GM12878 (cell line): ENCODE measurements around the gene KIDINS220. TPM values are rescaled to one million over a fixed set of nuclear protein-coding genes. Genes with fewer than 3 reads are reported as not detected.

ENCODE experiments used
- ATAC-seq: fragments of 200-7000 bp; cut with Tn5 transposase; 3 replicates; pipeline ENCODE4 v1.9.1; 2020; ENCODE audit warnings: mild to moderate bottlenecking, moderate library complexity
- BruUV-seq: library from RNA; stranded (reverse); fragments of 400-500 nt; replicated peaks from 2 replicates; lab custom pipeline; 2021; lab: Mats Ljungman, UMichigan
- CTCF ChIA-PET: fragments of 300-600 bp; sonication (Branson Sonifier 250); formaldehyde crosslinking; extraction: SDS; loops from one replicate; lab custom pipeline; 2021; ENCODE audit warnings: inconsistent platforms; lab: Yijun Ruan, JAX
- POLR2A ChIA-PET: fragments of 350-600 bp; formaldehyde crosslinking; extraction: SDS; loops from one replicate; lab custom pipeline; 2021; ENCODE audit warnings: inconsistent platforms; lab: Charles Lee
- RAD21 ChIA-PET: fragments of 300-600 bp; sonication (Branson Sonifier 250); formaldehyde crosslinking; loops from one replicate; lab custom pipeline; 2023; ENCODE audit warnings: antibody characterized with exemption; ENCODE audit not compliant: unreplicated experiment; lab: Charles Lee
- SMC1A ChIA-PET: fragments of 300-600 bp; sonication (Branson Sonifier 250); formaldehyde crosslinking; loops from one replicate; lab custom pipeline; 2023; ENCODE audit not compliant: unreplicated experiment, uncharacterized antibody; lab: Charles Lee
- DNase-seq: peaks from one replicate; pipeline ENCODE4 v3.0.0-alpha.2; 2011; ENCODE audit warnings: low read depth, low spot score
- FAIRE-seq: peaks from 3 replicates; lab custom pipeline; 2011; peaks lifted over from hg19 to GRCh38; lab: Jason Lieb, UNC
- H2AFZ ChIP-seq: 2 replicates; pipeline ENCODE4 v1.6.0; 2011; ENCODE audit warnings: low read depth, low read length, control low read depth; ENCODE audit not compliant: control insufficient read depth
- H3K27ac ChIP-seq: 2 replicates; pipeline ENCODE4 v1.5.1; 2011; ENCODE audit warnings: control low read depth; ENCODE audit not compliant: control insufficient read depth, insufficient read depth
- H3K27me3 ChIP-seq, 2 experiments: replicated peaks in 1 of 2; 2 replicates each; pipeline versions ENCODE4 v1.6.0 to v1.6.1; 2011; ENCODE audit warnings: low read length in 1 of 2; ENCODE audit not compliant: control insufficient read depth in 2 of 2, insufficient read depth in 2 of 2
- H3K36me3 ChIP-seq, 2 experiments: 2 replicates each; pipeline ENCODE4 v1.5.1; 2011; ENCODE audit warnings: low read length in 1 of 2; ENCODE audit not compliant: control insufficient read depth in 2 of 2, insufficient read depth in 2 of 2
- H3K4me1 ChIP-seq: 2 replicates; pipeline ENCODE4 v1.6.1; 2011; ENCODE audit warnings: mild to moderate bottlenecking, low read length, moderate library complexity, mixed read lengths; ENCODE audit not compliant: control insufficient read depth, insufficient read depth
- H3K4me2 ChIP-seq: 2 replicates; pipeline ENCODE4 v1.6.0; 2011; ENCODE audit warnings: control low read depth; ENCODE audit not compliant: control insufficient read depth, insufficient read depth
- H3K4me3 ChIP-seq: fragments of 200-600 bp; sonication (generic); 2 replicates; pipeline ENCODE4 v1.5.1; 2016
- H3K79me2 ChIP-seq: 2 replicates; pipeline ENCODE4 v1.6.0; 2011; ENCODE audit warnings: low read length; ENCODE audit not compliant: control insufficient read depth, insufficient read depth
- H3K9ac ChIP-seq: 2 replicates; pipeline ENCODE4 v1.8.0; 2011; ENCODE audit warnings: low read length, control low read depth, mixed read lengths; ENCODE audit not compliant: control insufficient read depth, insufficient read depth
- H3K9me3 ChIP-seq: replicated peaks from 3 replicates; pipeline ENCODE4 v1.5.1; 2011; ENCODE audit warnings: mild to moderate bottlenecking, low read length; ENCODE audit not compliant: control insufficient read depth, insufficient read depth
- H4K20me1 ChIP-seq: 2 replicates; pipeline ENCODE4 v1.6.0; 2011; ENCODE audit not compliant: control insufficient read depth, insufficient read depth
- CTCF ChIP-seq, 3 experiments: IDR thresholded peaks in 2 of 3; conservative IDR thresholded peaks in 1 of 3; 2 replicates each; pipeline ENCODE4 v1.5.1; 2011; ENCODE audit warnings: low read depth in 3 of 3, low read length in 3 of 3, mild to moderate bottlenecking in 3 of 3, control low read depth in 2 of 3, moderate library complexity in 2 of 3, inconsistent platforms in 1 of 3, mixed read lengths in 1 of 3; ENCODE audit not compliant: control insufficient read depth in 2 of 3, insufficient read depth in 1 of 3; ENCODE audit errors: extremely low read depth in 1 of 3
- E2F4 ChIP-seq: IDR thresholded peaks from 2 replicates; pipeline ENCODE4 v1.6.1; 2012; ENCODE audit warnings: low read depth, low read length, improper control_type of control experiment
- WGBS: methylation state at CpG from one replicate; pipeline ENCODE4 v1.1.6; 2016; ENCODE audit warnings: low lambda C conversion rate; ENCODE audit not compliant: insufficient replicate concordance, insufficient coverage; ENCODE audit errors: missing lambda C conversion rate; 5-methylcytosine and 5-hydroxymethylcytosine counted together
- in situ Hi-C: fragments of 300-500 bp; cut with MboI; formaldehyde crosslinking; loops from 9 replicates; pipeline ENCODE4 v1.14.3; 2018; ENCODE audit warnings: mixed read lengths
- intact Hi-C: fragments of 100-400 bp; cut with micrococcal nuclease; formaldehyde crosslinking; loops from one replicate; pipeline ENCODE4 v1.14.2; 2022; ENCODE audit not compliant: unreplicated experiment
- polyA plus RNA-seq, 11 experiments: library from polyadenylated mRNA; depleted of rRNA in 4 of 11; unstranded in 6 of 11; stranded (reverse) in 5 of 11; fragments of >200 nt; fragmentation: Nextera tagmentation in 4 of 11; fragmentation: Illumina TruSeq in 1 of 11; extraction: Ambion mirVana in 4 of 11; extraction: Trizol in 1 of 11; gene quantifications; 1 replicate in 1 of 11; 2 replicates in 10 of 11; pipeline versions ENCODE4 v1.2.1 to v1.2.3, GENCODE V29; 2011 to 2016; ENCODE audit warnings: inconsistent platforms in 2 of 11, missing spikeins in 2 of 11, low read depth in 1 of 11
- total RNA-seq, 4 experiments: library from RNA; depleted of rRNA in 3 of 4; stranded (reverse); fragments of >200 nt in 3 of 4; fragmentation: Illumina TruSeq in 1 of 4; extraction: Trizol in 1 of 4; gene quantifications; 2 replicates each; pipeline versions ENCODE4 v1.2.1 to v1.2.3, GENCODE V29; 2013 to 2021

Gene KIDINS220
- total and polyA plus RNA-seq, 10 of the 15 experiments (the other 5 are each of a cell fraction or from before 2014, with no cell fraction given) = 6.0 to 31.2 (median 16.0) TPM

GRCh38 chr2:8882094-8882493 is 44.7 kb upstream of the KIDINS220 start:
- in situ Hi-C loops (no loop called here), intact Hi-C loops (no loop called here)
- no peaks in the 10 kb centered on the region for H3K4me1 ChIP-seq
- TF ChIP-seq E2F4 (no peak), CTCF (IDR thresholded peaks at IDR 0.05 in 2 of 3, conservative IDR thresholded peaks at IDR 0.05 in 1 of 3; ENCODE audit: control insufficient read depth in 2 of 3, extremely low read depth in 1 of 3, insufficient read depth in 1 of 3, low read depth in 3 of 3, low read length in 3 of 3) (peak in 2 of 3 experiments; percentile 20 to 32; a peak in 2 of 6 replicates)
- DNase-seq (no peak), ATAC-seq (peak; percentile 40; the same call in 2 of the 3 replicates), FAIRE-seq (no peak)
- ChIA-PET RAD21 (interaction anchor here (0.6 to 2.8 kb wide), 4 partner anchors 9 to 1985 kb away, joined by 3 to 10 read pairs (median 6); no protein-coding TSS in a partner anchor), POLR2A (no interaction called here), SMC1A (interaction anchor here (0.9 to 1.7 kb wide), 7 partner anchors 10 to 256 kb away, joined by 3 to 5 read pairs (median 4); no protein-coding TSS in a partner anchor), CTCF (interaction anchor here (1.0 to 2.2 kb wide), 7 partner anchors 8 to 259 kb away, joined by 3 to 10 read pairs (median 5); no protein-coding TSS in a partner anchor)
- H3K36me3 ChIP-seq = no peaks in the 10 kb centered on the region
- H3K9me3 ChIP-seq = no peaks in the 10 kb centered on the region
- H3K4me2 ChIP-seq = no peak overlapping the region
- no TSS peak for BruUV-seq
- H3K9ac ChIP-seq = no peak overlapping the region
- H3K79me2 ChIP-seq = no peaks in the 10 kb centered on the region
- no peaks in the 10 kb centered on the region for H3K27me3 ChIP-seq
- H3K27ac ChIP-seq = no peak overlapping the region
- H4K20me1 ChIP-seq = no peaks in the 10 kb centered on the region
- H3K4me3 ChIP-seq = no peak overlapping the region
- 74% methylated on average over 5 of the region's 5 CpGs for WGBS
- H2AFZ ChIP-seq = no peak overlapping the region
